ENCODE data around the gene TMC4.
A peak's percentile ranks its signal among the peaks of the same experiment; 100 is the strongest.
"Not testable (repeated sequence)": the region's sequence is repeated elsewhere in the genome, so short reads cannot be mapped to it uniquely, and the experiment has no call there.

The TMC4 gene

GRCh38 chr19:54179921-54180461, 7.0 kb upstream of the TMC4 start:
- no peak for DNase-seq (ENCODE audit: low spot score)

- DNase-seq (ENCODE audit: low spot score), result no peak
These were observed 6.4 kb upstream of the TMC4 start for GRCh38 chr19:54179262-54179852.

GRCh38 chr19:54178581-54179261, 5.8 kb upstream of the TMC4 start:
- no peak for DNase-seq (ENCODE audit: low spot score)

GRCh38 chr19:54173951-54174834, 1.2 kb upstream of the TMC4 start:
- DNase-seq (ENCODE audit: low spot score), result no peak

- no peak for DNase-seq (ENCODE audit: low spot score)
These were observed 369 bp upstream of the TMC4 start for GRCh38 chr19:54173359-54173699.

GRCh38 chr19:54171736-54172431, 1.1 kb downstream of the TMC4 start:
- DNase-seq (ENCODE audit: low spot score), result not testable (repeated sequence)

- DNase-seq (ENCODE audit: low spot score), result no peak
These were observed 3.7 kb downstream of the TMC4 start for GRCh38 chr19:54169149-54169740.

GRCh38 chr19:54168174-54168917, 4.6 kb downstream of the TMC4 start:
- peak; percentile 76 for DNase-seq (ENCODE audit: low spot score)

- no peak for DNase-seq (ENCODE audit: low spot score)
These were observed 7.7 kb downstream of the TMC4 start for GRCh38 chr19:54165222-54165621.

GRCh38 chr19:54164369-54165068, 8.4 kb downstream of the TMC4 start:
- DNase-seq (ENCODE audit: low spot score), result peak; percentile 68

- no peak for DNase-seq (ENCODE audit: low spot score)
These were observed 10.1 kb downstream of the TMC4 start for GRCh38 chr19:54162884-54163283.

GRCh38 chr19:54162241-54162805, 10.6 kb downstream of the TMC4 start:
- peak; percentile 87 for DNase-seq (ENCODE audit: low spot score)

- no peak for DNase-seq (ENCODE audit: low spot score)
These were observed 12.1 kb downstream of the TMC4 start for GRCh38 chr19:54160854-54161253.

GRCh38 chr19:54160182-54160811, 12.7 kb downstream of the TMC4 start:
- no peak for DNase-seq (ENCODE audit: low spot score)

- peak; percentile 98 for DNase-seq (ENCODE audit: low spot score)
These were observed 13.4 kb downstream of the TMC4 start, which contains the start of gene LENG1 for GRCh38 chr19:54159352-54160181. Gene LENG1, minus strand, starts transcription at chr19:54159721. Its CDS starts 26 bp downstream, at chr19:54159695.

GRCh38 chr19:54158812-54159351, 14.1 kb downstream of the TMC4 start:
- no peak for DNase-seq (ENCODE audit: low spot score)

GRCh38 chr19:54156953-54157352, 16.0 kb downstream of the TMC4 start:
- DNase-seq (ENCODE audit: low spot score), result no peak

GRCh38 chr19:54156490-54156889, 16.5 kb downstream of the TMC4 start:
- DNase-seq (ENCODE audit: low spot score), result no peak

Data from COLO829 (cell line).